ENCODE data around the gene CEP350. TPM values are rescaled to one million over a fixed set of nuclear protein-coding genes. Genes with fewer than 3 reads are reported as not detected.

CEP350 gene
- 7.8 to 13.0 TPM (median 11.7 TPM) in 5 replicates for total RNA-seq (2022; extraction: Qiagen RNA extraction; ENCODE audit: low read depth)

GRCh38 chr1:179954493-179955286, at the start of gene CEP350:
CEP350 (plus strand) TSS chr1:179954810; CDS start chr1:179986182, 31,372 bp downstream.

GRCh38 chr1:180154325-180155181, 199.9 kb downstream of the CEP350 start, which contains the start of gene QSOX1:
QSOX1 (plus strand) TSS chr1:180154869; CDS start chr1:180154908, 39 bp downstream.

Other genes starting within 250 kb of the CEP350 start
- not detected in 5 replicates for gene FAM163A, start 211.5 kb upstream of the CEP350 start, total RNA-seq (2022; extraction: Qiagen RNA extraction; ENCODE audit: low read depth)
- 16.3 to 19.6 TPM (median 18.1 TPM) in 5 replicates for gene TOR1AIP2, start 77.0 kb upstream of the CEP350 start, total RNA-seq (2022; extraction: Qiagen RNA extraction; ENCODE audit: low read depth)
- 26.5 to 33.9 TPM (median 32.7 TPM) in 5 replicates for gene TOR1AIP1, start 72.5 kb upstream of the CEP350 start, total RNA-seq (2022; extraction: Qiagen RNA extraction; ENCODE audit: low read depth)
- 65.2 to 82.5 TPM (median 75.6 TPM) in 5 replicates for gene QSOX1, start 200.1 kb downstream of the CEP350 start, total RNA-seq (2022; extraction: Qiagen RNA extraction; ENCODE audit: low read depth)